NCI-H2196 treated with DMSO at 0.1 percent for 48 hours (cell line): ENCODE measurements around the gene FAM3A.
"Not testable (repeated sequence)": the region's sequence is repeated elsewhere in the genome, so short reads cannot be mapped to it uniquely, and the experiment has no call there.

Experiments
- DNase-seq: peaks from one replicate; lab custom pipeline; 2025; ENCODE audit not compliant: unreplicated experiment; lab: John Stamatoyannopoulos, UW

FAM3A gene, protein sequence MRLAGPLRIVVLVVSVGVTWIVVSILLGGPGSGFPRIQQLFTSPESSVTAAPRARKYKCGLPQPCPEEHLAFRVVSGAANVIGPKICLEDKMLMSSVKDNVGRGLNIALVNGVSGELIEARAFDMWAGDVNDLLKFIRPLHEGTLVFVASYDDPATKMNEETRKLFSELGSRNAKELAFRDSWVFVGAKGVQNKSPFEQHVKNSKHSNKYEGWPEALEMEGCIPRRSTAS

DNA sequence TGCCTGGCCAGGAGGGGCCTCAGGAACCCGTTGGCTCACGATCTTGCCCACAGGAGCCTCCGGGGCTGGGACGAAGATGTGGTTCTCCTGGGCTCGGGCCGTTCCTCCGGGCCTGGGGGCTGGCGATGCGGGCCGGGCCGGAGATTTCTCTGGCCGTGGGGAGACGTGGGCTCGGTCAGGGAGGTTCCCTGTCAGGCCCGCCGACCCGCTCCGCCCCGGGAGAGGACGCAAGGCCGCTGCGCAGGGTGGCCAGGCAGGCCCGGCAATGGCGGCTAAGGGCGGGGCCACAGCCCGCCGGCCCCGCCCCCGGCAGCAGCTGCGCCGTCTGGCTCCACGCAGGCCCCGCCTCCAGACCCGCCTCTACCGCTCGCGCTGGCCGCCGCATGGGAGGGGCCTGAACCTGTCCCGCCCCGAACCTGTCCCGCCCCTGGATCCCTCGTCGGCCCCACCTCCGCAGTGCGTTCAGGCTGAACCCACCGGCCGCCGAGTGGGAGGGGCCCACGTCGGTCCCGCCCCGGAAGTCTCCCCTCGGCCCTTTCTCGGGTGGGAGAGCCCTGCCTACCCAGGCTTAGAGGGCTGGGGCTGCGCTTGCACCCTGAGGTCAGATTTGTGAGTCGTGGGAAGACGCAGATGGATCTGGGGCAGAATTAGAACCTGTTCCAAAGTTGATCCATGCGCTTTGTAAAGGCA lies at the start of gene FAM3A:
Gene FAM3A, minus strand, starts transcription at position 267 of the 690 bp plus-strand sequence. CDS start 460 bp downstream, outside the sequence.
- peak; percentile 57 for DNase-seq

DNA sequence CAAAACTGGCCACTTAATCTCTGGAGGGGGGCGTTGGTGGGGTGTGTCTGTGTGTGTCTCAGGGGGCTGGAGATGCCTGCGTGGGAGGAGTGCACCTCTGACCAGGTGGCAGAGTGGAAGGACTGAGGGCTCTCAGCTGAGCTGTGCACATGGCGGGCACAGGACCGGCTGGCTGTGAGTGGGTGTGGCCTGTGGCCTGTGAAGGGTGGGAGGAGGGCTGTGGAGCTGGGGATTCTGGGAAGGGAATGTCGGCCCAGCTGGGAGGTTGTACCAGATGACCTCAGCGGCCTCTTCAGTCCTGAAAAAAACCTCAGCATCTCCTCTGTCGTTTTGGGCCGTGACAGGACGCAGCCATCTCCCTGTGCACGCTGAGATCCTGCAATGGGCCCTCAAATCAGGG lies 46.3 kb upstream of the FAM3A start:
- DNase-seq: not testable (repeated sequence)

DNA sequence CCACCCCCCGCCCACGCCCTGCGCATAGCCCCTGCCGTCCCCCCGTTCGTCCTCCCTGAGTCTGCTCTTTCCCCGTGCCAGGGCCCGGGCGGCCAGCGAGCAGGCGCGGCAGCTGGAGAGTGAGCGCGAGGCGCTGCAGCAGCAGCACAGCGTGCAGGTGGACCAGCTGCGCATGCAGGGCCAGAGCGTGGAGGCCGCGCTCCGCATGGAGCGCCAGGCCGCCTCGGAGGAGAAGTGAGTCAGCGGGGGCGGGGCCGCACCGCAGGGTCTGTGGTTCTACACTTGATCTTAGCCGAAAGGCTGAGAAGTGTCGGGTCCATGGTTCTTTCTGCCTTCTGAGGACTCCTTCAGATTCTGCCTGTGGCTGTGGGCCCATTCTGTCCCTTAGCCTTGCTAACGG lies 44.3 kb upstream of the FAM3A start:
- not testable (repeated sequence) for DNase-seq

DNA sequence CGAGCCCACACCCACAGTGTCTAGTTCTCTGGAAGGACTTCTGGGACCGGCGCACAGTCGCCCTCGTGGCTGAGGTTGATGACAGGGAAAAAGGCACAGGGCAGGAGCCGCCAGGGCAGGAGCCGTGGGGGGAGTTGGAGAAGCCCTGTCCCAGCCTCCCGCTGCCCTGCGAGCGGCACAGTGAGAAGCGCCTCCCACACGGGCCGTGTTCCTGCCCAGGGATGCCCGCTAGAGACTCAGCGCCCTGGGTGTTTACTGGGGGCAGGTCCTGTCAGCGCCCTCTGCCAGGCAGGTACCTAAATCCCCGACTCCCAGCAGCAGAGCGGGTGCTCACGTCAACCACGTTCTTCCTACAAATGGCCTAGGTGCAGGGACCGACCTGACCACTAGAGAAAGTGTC lies 42.9 kb upstream of the FAM3A start:
- not testable (repeated sequence) for DNase-seq

DNA sequence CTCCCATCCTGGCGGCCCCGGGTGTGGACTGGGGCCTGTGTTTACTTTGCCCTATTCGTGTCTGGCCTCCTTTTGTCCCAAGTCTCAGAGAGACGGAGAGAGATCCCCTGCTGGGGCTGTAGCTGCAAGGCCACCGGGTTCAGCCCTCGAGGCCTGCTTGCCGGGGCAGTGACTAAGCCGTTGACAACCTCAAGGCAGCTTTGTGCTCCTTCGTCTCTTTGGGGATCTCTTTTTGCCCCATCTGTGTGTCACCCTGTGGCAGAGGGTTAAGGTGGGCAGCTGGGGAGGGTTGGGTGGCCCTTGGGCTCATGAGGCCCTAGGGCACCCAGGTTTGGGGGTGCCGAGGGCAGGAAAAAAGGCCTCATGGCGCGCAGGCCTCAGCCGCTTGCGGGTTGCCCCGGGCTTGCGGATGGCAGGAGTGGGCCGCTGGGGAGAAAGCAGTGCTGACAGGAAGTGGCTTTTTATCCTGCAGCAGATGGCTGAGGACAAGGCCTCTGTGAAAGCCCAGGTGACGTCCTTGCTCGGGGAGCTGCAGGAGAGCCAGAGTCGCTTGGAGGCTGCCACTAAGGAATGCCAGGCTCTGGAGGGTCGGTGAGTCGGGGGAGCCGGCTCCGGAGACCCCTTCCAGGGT lies 42.1 kb upstream of the FAM3A start:
- DNase-seq: not testable (repeated sequence)

DNA sequence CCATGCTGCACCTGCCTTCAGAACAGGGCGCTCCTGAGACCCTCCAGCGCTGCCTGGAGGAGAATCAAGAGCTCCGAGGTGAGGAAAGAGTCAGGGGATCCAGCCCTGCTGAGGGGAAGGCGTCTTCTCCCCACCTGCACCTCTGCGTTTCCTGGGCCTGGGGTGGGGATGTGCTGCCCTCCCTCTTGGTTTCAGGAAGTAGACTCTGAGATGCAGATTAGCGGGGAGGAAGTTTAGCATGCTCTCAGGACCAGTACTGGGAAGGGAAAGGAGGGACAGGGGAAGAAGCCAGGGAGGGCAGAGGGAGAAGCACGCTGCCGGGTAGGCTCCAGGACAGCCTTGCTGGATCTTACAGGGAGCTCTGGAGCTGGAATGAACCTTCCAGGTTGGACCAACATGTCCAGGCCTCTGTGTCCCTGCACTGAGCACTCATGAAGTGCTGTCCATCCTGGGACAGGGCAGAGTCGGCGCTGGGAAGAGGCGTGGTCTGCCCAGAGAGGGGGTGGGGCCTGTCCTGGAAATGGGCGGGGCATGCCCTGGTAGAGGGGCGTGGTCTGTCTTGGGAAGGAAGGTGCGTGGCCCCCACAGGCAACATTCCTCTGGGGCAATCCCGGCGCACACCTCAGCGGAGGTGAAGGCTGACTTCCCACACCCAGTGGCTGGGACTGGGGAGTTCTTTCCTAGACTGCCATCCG lies 36.2 kb upstream of the FAM3A start:
- not testable (repeated sequence) for DNase-seq

DNA sequence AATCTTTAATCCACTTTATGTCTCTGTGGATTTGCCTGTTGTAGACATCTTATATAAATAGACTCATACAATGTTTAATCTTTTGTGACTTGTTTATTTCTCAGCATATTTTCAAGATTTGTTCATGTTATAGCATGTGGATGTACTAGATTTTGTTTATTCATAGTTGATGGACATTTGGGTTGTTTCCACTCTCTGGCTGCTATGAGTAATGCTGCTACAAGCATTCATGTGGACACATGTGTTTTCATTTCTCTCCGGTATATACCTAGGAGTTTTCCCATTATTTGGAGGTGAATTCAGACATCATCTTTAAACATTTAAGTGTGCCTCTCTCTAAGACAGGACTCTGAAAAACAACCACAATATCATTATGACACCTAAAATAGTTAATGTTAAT lies 33.7 kb upstream of the FAM3A start:
- DNase-seq: no peak

DNA sequence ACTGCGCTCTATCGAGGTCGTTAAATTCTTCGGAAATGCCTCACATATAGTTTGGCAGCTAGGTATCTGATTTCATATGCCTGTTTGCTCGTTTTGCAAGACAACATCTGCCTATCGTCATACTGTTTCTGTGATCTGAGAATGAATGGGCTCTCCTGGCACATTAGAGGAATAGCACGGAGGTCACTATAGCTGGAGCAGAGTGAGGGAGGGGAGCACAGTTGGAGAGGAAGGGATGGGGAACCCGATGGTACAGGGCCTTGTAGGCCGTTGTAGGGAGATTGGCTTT lies 31.9 kb upstream of the FAM3A start:
- no peak for DNase-seq

DNA sequence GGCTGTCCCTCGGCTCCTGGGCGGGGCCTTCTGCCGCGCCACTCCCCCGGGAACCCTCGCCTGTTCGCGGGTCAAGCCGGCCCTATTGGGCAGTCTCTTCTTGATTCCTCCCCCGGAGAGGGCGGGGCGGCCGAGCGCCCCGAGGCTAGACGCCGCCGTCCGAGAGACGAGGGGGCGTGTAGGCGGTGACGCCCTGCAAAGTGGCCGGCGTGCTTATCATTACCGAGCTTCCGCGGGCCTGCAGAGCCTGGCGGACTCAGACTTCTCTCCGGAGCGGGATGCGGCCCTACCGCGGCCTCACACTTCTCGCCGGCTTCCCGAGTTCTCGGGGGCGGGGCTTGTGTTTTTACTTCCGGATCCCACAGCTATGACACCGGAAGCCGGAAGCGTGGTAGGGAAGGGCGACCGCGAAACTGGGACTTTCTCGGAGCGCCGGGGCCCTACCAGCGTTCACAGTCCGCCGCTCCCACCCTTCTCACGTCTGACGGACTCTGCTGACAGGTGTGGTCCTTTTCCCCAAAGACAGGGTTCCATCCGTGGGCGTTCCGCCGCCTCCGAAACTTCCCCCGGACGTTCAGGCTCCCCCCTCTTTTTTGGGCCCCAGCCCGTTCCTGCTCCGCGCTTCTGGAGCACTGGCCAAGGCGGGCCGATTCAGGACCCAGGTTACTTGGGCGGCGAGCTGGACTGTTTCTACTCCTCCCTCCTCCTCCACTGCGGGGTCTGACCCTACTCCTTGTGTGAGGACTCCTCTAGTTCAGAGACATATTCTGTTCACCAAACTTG lies 31.4 kb upstream of the FAM3A start, which contains the start of gene IKBKG:
Gene IKBKG, plus strand, starts transcription at position 376 of the 783 bp plus-strand sequence. CDS start 4,383 bp downstream, outside the sequence.
- peak; percentile 55 for DNase-seq

DNA sequence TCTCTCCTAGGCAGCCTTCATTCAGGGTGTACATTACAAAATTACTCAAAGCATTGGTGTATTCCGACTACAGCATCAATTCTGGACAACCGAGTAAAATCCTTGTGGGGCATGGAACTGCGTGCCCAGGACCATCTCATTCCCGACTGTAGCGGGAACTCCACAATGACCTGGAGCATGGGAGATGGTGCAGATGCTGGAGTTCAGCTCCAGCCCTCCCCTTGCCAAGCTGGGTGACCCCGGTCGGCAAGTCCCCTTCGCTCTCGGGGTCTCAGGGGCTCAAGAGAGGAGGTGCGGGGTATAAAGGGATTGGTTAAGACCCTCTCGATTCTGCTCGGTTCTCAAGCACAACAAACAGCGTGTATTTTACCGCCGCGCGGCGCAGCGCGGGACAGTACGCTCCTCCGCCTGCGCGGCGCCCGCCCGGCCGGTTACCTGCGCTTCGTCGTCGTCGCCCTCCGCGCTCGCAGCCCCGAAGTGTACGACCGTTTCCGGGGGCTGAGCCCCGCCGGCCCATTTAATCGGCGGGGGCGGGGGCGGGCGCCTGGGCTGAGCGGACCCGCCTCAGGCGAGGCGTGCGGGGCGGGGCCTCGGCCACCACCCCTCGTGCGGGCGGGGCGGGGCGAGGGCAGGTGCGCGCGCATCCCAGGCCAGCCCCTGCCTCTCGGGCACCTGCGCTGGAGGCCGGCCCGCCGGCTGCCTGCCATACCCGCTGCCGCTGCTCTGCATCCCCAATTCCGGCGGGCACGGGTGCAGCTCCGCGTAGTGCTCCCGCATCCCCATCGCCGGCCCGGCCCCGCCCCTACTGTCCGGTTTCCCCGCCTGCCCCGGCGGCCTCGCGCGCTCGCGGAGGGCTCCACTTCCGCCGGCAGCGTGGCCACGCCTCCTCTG lies 30.6 kb upstream of the FAM3A start, which contains the start of gene G6PD:
Gene G6PD, minus strand, starts transcription at position 493 of the 891 bp plus-strand sequence. CDS start 691 bp downstream, outside the sequence.
- DNase-seq: peak; percentile 36

DNA sequence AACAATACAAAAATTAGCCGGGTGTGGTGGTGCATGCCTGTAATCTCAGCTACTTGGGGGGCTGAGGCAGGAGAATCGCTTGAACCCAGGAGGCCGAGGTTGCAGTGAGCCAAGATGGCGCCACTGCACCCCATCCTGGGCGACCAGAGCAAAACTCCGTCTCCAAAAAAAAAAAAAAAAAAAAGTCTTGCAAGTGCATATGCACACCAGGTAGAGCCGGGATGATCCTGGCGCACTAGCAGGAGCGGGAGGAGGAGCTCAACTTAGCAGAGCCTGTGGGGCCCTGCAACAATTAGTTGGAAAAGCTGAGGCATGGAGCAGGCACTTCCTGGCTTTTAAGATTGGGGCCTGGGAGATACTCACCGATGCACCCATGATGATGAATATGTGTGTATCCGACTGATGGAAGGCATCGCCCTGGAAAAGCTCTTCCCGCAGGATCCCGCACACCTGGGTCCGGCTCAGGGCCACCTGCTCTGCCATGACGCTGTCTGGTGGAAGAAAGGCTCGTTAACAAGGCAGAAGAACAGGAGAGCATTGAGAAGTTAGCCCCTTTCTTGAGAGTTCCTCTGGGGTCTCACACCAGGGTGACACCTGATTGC lies 29.7 kb upstream of the FAM3A start:
- DNase-seq: no peak

DNA sequence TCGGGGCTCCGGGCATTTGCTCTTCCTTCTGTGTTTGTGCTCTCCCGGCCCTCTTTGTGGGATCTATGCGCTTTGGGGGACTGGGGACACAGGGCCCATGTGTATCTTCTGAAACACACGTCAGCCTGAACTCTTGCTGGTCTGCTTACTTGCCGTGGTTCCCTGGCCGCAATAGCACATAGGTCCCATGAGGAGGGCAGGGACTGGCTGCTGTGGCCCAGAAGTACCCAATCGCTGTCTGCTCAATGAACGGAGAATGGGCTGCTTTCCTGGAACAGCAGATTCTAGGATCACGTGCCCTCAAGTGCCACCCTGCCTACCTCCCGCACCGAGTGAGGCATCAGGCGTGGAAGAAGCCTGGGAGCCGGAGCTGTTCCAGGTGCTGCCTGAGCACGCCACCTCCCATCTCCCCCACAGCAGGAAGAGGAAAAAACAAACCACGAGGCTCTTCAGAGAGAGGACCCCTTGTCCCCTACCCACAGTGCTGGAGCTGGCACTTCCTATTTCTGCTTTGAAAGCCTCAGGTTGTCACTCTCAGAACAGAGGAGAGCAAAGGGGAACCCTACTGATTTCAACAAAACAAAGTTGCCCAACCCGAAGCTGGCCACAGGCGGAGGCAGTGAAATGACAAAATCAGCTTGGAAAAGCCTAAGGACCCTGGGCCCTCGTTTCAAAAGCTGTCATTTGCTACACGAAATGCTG lies 26.8 kb upstream of the FAM3A start:
- no peak for DNase-seq

DNA sequence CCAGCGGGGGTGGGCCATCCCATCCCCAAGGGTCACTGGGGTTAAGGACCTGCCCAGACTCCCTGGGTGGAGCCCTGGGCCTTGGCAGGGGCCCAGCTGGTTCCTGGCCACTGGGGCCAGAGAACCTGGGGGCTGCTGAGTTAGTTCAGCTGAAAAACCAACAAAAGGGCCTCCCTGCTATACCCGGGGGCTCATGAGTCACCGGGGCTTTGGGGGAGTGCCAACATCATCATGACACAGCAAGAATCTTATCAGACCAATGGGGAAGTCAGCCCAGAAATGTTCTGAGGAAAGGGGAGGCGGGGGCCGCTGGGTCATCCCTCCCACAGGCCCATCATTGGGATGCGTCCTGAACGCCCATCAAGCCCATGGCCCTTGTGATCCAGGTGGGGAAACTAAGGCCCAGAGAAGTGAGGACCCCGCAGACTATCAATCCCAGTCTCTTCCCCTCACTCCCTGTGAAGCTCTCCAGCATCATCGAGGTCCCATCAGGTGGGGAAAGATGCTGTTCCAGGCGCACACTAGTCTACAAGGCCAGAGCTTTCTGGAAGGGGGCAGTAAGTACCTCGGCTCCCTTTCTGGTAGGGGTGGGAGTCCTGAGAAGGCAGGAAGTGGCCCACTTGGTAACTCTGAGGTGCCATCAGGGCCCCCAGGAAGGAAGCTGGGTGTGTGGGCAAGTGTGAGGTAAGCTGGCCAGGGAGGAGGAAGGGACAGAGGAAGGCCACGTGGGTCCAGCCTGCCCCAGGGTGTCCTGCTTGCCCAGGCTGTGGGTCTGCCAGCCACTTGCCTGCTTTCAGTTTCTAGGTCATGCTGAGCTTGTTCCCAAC lies 26.1 kb upstream of the FAM3A start:
- DNase-seq: peak; percentile 3

DNA sequence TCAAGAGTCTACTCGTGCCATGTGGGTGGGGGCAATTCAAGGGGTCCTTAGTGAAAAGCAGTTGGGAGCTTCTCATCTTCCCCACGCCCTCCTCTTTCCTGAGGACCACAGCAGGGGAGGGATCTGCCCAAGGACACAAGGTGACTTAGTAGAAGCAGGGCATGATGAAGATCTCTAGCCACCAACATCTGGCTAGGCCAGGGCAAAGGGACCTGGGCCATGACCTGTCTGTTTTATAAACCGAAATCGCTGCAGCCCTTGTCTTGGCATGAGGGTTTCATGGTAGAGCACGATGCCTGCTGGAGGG lies 25.5 kb upstream of the FAM3A start:
- DNase-seq: no peak

DNA sequence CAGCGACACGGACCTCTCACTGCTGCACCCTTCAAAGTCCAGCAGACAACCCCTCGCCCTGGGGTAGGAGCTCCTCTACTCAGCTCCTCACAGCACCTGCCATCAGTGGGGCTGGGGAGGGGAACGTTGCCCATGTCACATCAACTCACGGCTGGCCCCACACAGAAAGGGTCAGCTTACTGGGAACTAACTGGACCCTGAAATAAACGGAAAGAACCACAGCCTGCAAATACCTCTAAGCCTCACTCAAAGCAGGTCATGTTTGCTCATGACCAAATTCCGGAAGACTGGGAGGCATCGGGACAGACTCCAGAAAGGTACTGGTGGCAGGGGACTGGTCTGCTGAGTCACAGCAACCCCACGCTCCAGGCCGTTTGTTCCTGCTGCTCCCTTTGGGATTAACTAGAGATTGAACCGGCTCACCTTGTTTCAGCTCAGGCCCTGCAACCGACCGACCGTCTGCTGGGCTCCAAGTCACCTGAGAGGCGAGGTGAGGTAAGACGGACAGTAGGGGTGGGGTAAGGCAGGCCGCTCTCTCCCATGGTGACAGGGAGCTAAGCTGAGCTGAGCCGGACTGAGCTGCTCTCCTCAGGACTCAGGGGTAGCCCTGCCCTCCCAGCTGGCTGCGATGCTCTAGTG lies 25.0 kb upstream of the FAM3A start:
- no peak for DNase-seq

DNA sequence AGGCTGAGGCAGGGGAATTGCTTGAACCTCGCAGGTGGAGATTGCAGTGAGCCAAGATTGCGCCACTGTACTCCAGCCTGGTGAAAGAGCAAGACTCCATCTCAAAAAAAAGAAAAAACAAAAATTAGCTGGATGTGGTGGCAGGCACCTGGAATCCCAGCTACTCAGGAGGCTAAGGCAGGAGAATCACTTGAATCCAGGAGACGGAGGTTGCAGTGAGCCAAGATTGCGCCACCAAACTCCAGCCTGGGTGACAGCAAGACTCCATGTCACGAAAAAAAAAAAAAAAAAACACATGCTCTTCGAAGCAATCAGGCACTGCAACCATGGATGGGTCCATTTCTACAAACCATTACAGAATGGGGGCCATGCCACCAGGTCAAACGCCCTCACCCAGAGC lies 24.3 kb upstream of the FAM3A start:
- not testable (repeated sequence) for DNase-seq

DNA sequence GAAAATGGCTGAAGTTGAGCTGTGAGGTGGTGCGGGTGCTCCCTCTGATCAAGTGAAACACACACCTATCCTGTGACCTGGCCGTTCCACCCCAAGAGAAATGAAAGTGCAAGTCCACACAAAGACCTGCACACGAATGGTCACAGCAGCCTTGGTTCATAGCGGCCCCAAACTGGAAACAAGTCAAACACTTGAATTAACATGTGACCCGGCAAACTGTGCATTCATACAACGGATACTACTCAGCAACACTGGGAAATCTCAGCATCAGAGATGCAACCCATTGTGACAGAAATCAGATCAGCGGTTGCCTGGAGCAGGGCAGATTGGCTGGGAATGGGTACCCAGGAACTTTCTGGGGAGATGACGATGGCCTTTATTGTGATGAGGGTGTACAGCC lies 23.0 kb upstream of the FAM3A start:
- DNase-seq: no peak

DNA sequence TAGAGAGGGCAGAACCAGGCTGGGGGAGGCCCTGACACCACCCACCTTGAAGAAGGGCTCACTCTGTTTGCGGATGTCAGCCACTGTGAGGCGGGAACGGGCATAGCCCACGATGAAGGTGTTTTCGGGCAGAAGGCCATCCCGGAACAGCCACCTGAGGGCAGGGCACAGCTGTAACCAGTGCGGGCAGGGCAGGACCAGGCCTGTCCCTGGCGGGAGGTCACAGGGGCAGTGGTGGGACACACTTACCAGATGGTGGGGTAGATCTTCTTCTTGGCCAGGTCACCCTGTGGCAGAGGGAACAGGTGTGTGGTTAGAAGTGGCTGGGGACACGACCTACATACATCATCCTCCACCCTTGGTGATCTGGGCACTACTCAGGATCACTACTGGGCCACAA lies 19.9 kb upstream of the FAM3A start:
- DNase-seq: no peak
